PC-9 (cell line): ENCODE measurements around the gene SNAP91.

ENCODE experiments used
- EZH2 ChIP-seq: fragments of 200-600 bp; sonication (generic); IDR thresholded peaks from 2 replicates; pipeline ENCODE4 v1.8.0; 2017; ENCODE audit warnings: antibody characterized with exemption, low read depth
- TF ChIP-seq, protein P1 (sequence below): fragments of 200-600 bp; sonication (generic); conservative IDR thresholded peaks from 2 replicates; pipeline ENCODE4 v1.6.1; 2017; ENCODE audit warnings: mixed run types, antibody characterized with exemption, mild to moderate bottlenecking, moderate library complexity

DNA sequence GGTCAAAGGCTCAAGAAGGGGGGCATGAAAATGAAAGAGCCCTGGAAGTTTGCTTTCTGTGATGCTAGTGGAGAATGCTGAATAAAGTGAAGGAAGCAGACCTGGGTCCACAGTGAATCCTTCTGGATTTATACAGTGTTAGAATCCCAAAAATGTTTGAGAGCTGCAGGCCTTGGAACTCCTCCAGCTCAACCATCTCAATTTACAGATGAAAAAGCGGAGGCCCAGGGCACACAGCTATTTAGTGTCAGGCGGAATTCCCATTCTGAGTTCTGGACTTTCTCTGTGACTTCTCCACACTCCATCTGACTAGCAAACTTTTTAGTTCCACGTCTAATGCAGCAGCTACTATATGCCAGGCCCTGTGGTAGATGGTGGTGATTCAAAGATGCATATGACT, 198.1 kb downstream of the SNAP91 start:
- TF ChIP-seq, protein P1, sequence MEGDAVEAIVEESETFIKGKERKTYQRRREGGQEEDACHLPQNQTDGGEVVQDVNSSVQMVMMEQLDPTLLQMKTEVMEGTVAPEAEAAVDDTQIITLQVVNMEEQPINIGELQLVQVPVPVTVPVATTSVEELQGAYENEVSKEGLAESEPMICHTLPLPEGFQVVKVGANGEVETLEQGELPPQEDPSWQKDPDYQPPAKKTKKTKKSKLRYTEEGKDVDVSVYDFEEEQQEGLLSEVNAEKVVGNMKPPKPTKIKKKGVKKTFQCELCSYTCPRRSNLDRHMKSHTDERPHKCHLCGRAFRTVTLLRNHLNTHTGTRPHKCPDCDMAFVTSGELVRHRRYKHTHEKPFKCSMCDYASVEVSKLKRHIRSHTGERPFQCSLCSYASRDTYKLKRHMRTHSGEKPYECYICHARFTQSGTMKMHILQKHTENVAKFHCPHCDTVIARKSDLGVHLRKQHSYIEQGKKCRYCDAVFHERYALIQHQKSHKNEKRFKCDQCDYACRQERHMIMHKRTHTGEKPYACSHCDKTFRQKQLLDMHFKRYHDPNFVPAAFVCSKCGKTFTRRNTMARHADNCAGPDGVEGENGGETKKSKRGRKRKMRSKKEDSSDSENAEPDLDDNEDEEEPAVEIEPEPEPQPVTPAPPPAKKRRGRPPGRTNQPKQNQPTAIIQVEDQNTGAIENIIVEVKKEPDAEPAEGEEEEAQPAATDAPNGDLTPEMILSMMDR = no peak
- TF ChIP-seq EZH2 = no peak
